Endothelial cell (in vitro differentiated cells): ENCODE measurements around the gene STBD1. TPM values are rescaled to one million over a fixed set of nuclear protein-coding genes. Genes with fewer than 3 reads are reported as not detected.
"Not testable (repeated sequence)": the region's sequence is repeated elsewhere in the genome, so short reads cannot be mapped to it uniquely, and the experiment has no call there.

Experiments
- DNase-seq: peaks from one replicate; pipeline ENCODE4 v3.0.0; 2021; ENCODE audit warnings: low spot score
- H3K27ac Mint-ChIP-seq: one replicate; pipeline ENCODE4 v1.8.0; 2021; ENCODE audit warnings: mixed read lengths, inconsistent platforms; ENCODE audit not compliant: unreplicated experiment
- H3K27me3 Mint-ChIP-seq: one replicate; pipeline ENCODE4 v1.8.0; 2021; ENCODE audit warnings: mild to moderate bottlenecking, moderate library complexity, mixed read lengths, inconsistent platforms; ENCODE audit not compliant: unreplicated experiment
- H3K36me3 Mint-ChIP-seq: one replicate; pipeline ENCODE4 v1.8.0; 2021; ENCODE audit warnings: mild to moderate bottlenecking, low read depth, mixed read lengths, inconsistent platforms; ENCODE audit not compliant: unreplicated experiment
- H3K4me1 Mint-ChIP-seq: one replicate; pipeline ENCODE4 v1.8.0; 2021; ENCODE audit warnings: mild to moderate bottlenecking, mixed read lengths, inconsistent platforms; ENCODE audit not compliant: unreplicated experiment
- H3K4me3 Mint-ChIP-seq: one replicate; pipeline ENCODE4 v1.8.0; 2021; ENCODE audit warnings: mild to moderate bottlenecking, mixed read lengths, inconsistent platforms; ENCODE audit not compliant: unreplicated experiment
- H3K9me3 Mint-ChIP-seq: one replicate; pipeline ENCODE4 v1.8.0; 2021; ENCODE audit warnings: mixed read lengths, inconsistent platforms; ENCODE audit not compliant: unreplicated experiment
- CTCF ChIP-seq: fragments of 200-600 bp; sonication (generic); IDR thresholded peaks from one replicate; pipeline ENCODE4 v1.5.0; 2021; ENCODE audit warnings: antibody characterized with exemption; ENCODE audit not compliant: unreplicated experiment
- total RNA-seq: library from RNA; stranded (reverse); fragmentation: NEBNext Ultra II Directional; extraction: Animal tissue kit (Norgen Biotek cat#: 25700); gene quantifications from one replicate; pipeline ENCODE4 v1.2.1, GENCODE V29; 2021; ENCODE audit not compliant: unreplicated experiment

Gene STBD1
- total RNA-seq, 1 donor from 2014 or later, result 1.8 TPM

- Mint-ChIP-seq H3K27ac (no peak overlapping the region), H3K27me3 (no peaks in the 10 kb centered on the region), H3K36me3 (no peaks in the 10 kb centered on the region), H3K9me3 (no peaks in the 10 kb centered on the region), H3K4me1 (no peaks in the 10 kb centered on the region), H3K4me3 (no peak overlapping the region)
- DNase-seq, result no peak
- no peak for TF ChIP-seq CTCF
These were observed 48.3 kb downstream of the STBD1 start for GRCh38 chr4:76354517-76355473.

DNA sequence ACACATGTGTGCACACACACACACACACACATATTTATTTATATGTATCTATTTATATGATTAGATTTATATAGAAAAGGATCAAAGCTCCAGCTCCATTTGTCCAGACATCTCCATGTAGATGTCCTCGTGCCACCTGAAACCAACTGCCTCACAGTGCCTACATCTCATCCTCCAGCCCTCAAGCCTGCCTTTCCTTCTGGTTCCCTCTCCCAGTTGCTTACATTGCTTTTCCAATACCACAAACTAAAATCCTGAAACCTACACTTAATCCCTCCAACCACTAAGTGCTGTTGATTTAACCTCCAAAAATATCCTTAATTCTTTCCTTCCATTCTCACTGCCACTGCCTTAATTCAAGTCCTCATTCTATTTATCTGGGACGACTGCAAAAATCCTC is 51.4 kb downstream of the STBD1 start:
- no peak for DNase-seq
- Mint-ChIP-seq H3K4me1 (no peaks in the 10 kb centered on the region), H3K27me3 (no peaks in the 10 kb centered on the region), H3K9me3 (no peaks in the 10 kb centered on the region), H3K4me3 (no peak overlapping the region), H3K36me3 (peaks cover 7% of the 10 kb centered on the region), H3K27ac (no peak overlapping the region)
- TF ChIP-seq CTCF, result no peak

DNA sequence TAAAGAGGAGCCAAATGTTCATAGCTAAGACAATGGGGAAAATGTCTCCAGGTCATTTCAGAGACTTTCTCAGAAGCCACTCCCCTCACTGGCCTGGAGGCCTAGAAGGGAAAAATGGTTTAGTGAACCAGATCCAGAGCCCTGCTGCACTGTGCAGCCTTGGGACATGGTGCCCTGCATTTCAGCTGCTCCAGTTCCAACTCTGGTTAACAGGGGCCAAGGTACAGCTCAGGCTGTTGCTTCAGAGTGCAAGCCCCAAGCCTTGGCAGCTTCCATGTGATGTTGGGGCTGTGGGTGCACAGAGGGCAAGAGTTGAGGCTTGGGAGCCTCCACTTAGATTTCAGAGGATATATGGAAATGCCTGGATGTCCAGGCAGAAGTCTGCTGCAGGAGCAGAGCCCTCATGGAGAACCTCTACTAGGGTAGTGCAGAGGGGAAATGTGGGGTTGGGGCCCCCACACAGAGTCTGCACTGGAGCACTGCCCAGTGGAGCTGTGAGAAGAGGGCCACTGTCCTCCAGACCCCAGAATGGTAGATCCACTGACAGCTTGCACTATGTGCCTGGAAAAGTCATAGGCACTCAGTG is 53.4 kb downstream of the STBD1 start:
- DNase-seq, H3K9me3 Mint-ChIP-seq, H3K4me1 Mint-ChIP-seq, H3K27me3 Mint-ChIP-seq, H3K36me3 Mint-ChIP-seq, H3K4me3 Mint-ChIP-seq, H3K27ac Mint-ChIP-seq: not testable (repeated sequence)

Other genes starting within 250 kb of the STBD1 start
- not detected for gene ART3, start 232.0 kb upstream of the STBD1 start, total RNA-seq
- 44.2 TPM for gene NUP54, start 158.3 kb upstream of the STBD1 start, total RNA-seq
- gene SCARB2, start 92.9 kb upstream of the STBD1 start, total RNA-seq, result 181 TPM
- 1.1 TPM for gene FAM47E, start 55.0 kb upstream of the STBD1 start, total RNA-seq
- gene CCDC158, start 114.4 kb downstream of the STBD1 start, total RNA-seq, result not detected
- gene SHROOM3, start 128.5 kb downstream of the STBD1 start, total RNA-seq, result 7.9 TPM